ENCODE measurements around the gene CGB1. TPM values are rescaled to one million over a fixed set of nuclear protein-coding genes. Genes with fewer than 3 reads are reported as not detected.

CGB1 gene
- total and polyA plus RNA-seq, 2 donors (not counting 1 experiment from before 2014, with no cell fraction given), result not detected

GRCh38 chr19:49004964-49005614 is 31.6 kb downstream of the CGB1 start:
- Histone ChIP-seq H3K4me2 (ENCODE audit: extremely low read depth, insufficient read depth, low read length) (no peak overlapping the region), H4K20me1 (ENCODE audit: control insufficient read depth, extremely low read depth, insufficient read depth, low read length) (no peaks in the 10 kb centered on the region), H3K27ac (ENCODE audit: insufficient read depth, low read length) (no peak overlapping the region), H3K4me3 (replicated peaks in 1 of 4; ENCODE audit: control extremely low read depth in 1 of 4, insufficient read depth in 1 of 4, low read depth in 3 of 4, low read length in 4 of 4) (no peak overlapping the region), H3K79me2 (ENCODE audit: control insufficient read depth, insufficient read depth, low read length) (no peaks in the 10 kb centered on the region), H3K36me3 (ENCODE audit: control insufficient read depth, insufficient read depth, low read length) (peaks cover 27% of the 10 kb centered on the region), H3K4me1 (ENCODE audit: control insufficient read depth, extremely low read depth, insufficient read depth, low read length) (no peaks in the 10 kb centered on the region), H2AFZ (ENCODE audit: low read length) (no peak overlapping the region), H3K27me3 (ENCODE audit: control insufficient read depth, insufficient read depth, low read length) (no peaks in the 10 kb centered on the region), H3K9me3 (ENCODE audit: control insufficient read depth, insufficient read depth, low read depth, low read length) (no peaks in the 10 kb centered on the region), H3K9ac (ENCODE audit: insufficient read depth, low read length) (no peak overlapping the region)
- DNase-seq (ENCODE audit: low read depth in 2 of 2), result no peak
- TF ChIP-seq EZH2 (IDR thresholded peaks at IDR 0.05; ENCODE audit: low read length, missing control alignments), result no peak
- no peak for TF ChIP-seq CTCF (conservative IDR thresholded peaks at IDR 0.05 in 1 of 2, IDR thresholded peaks at IDR 0.05 in 1 of 2; ENCODE audit: low read depth in 1 of 2, low read length in 2 of 2)

- H3K36me3 ChIP-seq (ENCODE audit: control insufficient read depth, insufficient read depth, low read length), result peaks cover 23% of the 10 kb centered on the region
- no peak for DNase-seq (ENCODE audit: low read depth in 2 of 2)
- TF ChIP-seq CTCF (conservative IDR thresholded peaks at IDR 0.05 in 1 of 2, IDR thresholded peaks at IDR 0.05 in 1 of 2; ENCODE audit: low read depth in 1 of 2, low read length in 2 of 2) (no peak), EZH2 (IDR thresholded peaks at IDR 0.05; ENCODE audit: low read length, missing control alignments) (no peak)
These were observed 32.6 kb downstream of the CGB1 start for GRCh38 chr19:49004133-49004532.

GRCh38 chr19:48999481-49000325 is 37.0 kb downstream of the CGB1 start:
- Histone ChIP-seq H3K79me2 (ENCODE audit: control insufficient read depth, insufficient read depth, low read length) (peaks cover 31% of the 10 kb centered on the region), H3K36me3 (ENCODE audit: control insufficient read depth, insufficient read depth, low read length) (peaks cover 7% of the 10 kb centered on the region), H3K27me3 (ENCODE audit: control insufficient read depth, insufficient read depth, low read length) (no peaks in the 10 kb centered on the region), H3K9me3 (ENCODE audit: control insufficient read depth, insufficient read depth, low read depth, low read length) (no peaks in the 10 kb centered on the region), H3K4me3 (replicated peaks in 1 of 4; ENCODE audit: control extremely low read depth in 1 of 4, insufficient read depth in 1 of 4, low read depth in 3 of 4, low read length in 4 of 4) (no peak overlapping the region), H3K9ac (ENCODE audit: insufficient read depth, low read length) (no peak overlapping the region), H2AFZ (ENCODE audit: low read length) (no peak overlapping the region), H3K27ac (ENCODE audit: insufficient read depth, low read length) (no peak overlapping the region), H3K4me1 (ENCODE audit: control insufficient read depth, extremely low read depth, insufficient read depth, low read length) (peaks cover 5% of the 10 kb centered on the region), H3K4me2 (ENCODE audit: extremely low read depth, insufficient read depth, low read length) (no peak overlapping the region), H4K20me1 (ENCODE audit: control insufficient read depth, extremely low read depth, insufficient read depth, low read length) (no peaks in the 10 kb centered on the region)
- no peak for TF ChIP-seq EZH2 (IDR thresholded peaks at IDR 0.05; ENCODE audit: low read length, missing control alignments)
- TF ChIP-seq CTCF (conservative IDR thresholded peaks at IDR 0.05 in 1 of 2, IDR thresholded peaks at IDR 0.05 in 1 of 2; ENCODE audit: low read depth in 1 of 2, low read length in 2 of 2), result peak; percentile 61 to 85
- DNase-seq (ENCODE audit: low read depth in 2 of 2), result peak; percentile 62 to 64

More at GRCh38 chr19:49004133-49004532, 32.6 kb downstream of the CGB1 start:
- H3K4me2 ChIP-seq (ENCODE audit: extremely low read depth, insufficient read depth, low read length), result no peak overlapping the region
- H3K27ac ChIP-seq (ENCODE audit: insufficient read depth, low read length), result no peak overlapping the region
- no peaks in the 10 kb centered on the region for H3K9me3 ChIP-seq (ENCODE audit: control insufficient read depth, insufficient read depth, low read depth, low read length)
- no peaks in the 10 kb centered on the region for H4K20me1 ChIP-seq (ENCODE audit: control insufficient read depth, extremely low read depth, insufficient read depth, low read length)
- H3K4me3 ChIP-seq (replicated peaks in 1 of 4; ENCODE audit: control extremely low read depth in 1 of 4, insufficient read depth in 1 of 4, low read depth in 3 of 4, low read length in 4 of 4), result no peak overlapping the region
- H3K4me1 ChIP-seq (ENCODE audit: control insufficient read depth, extremely low read depth, insufficient read depth, low read length), result no peaks in the 10 kb centered on the region
- H2AFZ ChIP-seq (ENCODE audit: low read length), result no peak overlapping the region
- peaks cover 3% of the 10 kb centered on the region for H3K79me2 ChIP-seq (ENCODE audit: control insufficient read depth, insufficient read depth, low read length)
- no peak overlapping the region for H3K9ac ChIP-seq (ENCODE audit: insufficient read depth, low read length)
- no peaks in the 10 kb centered on the region for H3K27me3 ChIP-seq (ENCODE audit: control insufficient read depth, insufficient read depth, low read length)
